NOMO-1 treated with dmso at 0.1 percent for 144 hours (cell line): Measurements from ENCODE around the gene PIK3R6.
A peak's percentile ranks its signal among the peaks of the same experiment; 100 is the strongest.
"Not testable (repeated sequence)": the region's sequence is repeated elsewhere in the genome, so short reads cannot be mapped to it uniquely, and the experiment has no call there.

Experiments used
- DNase-seq: peaks from one replicate; lab custom pipeline; 2025; ENCODE audit not compliant: unreplicated experiment; lab: John Stamatoyannopoulos, UW

PIK3R6 gene

DNA sequence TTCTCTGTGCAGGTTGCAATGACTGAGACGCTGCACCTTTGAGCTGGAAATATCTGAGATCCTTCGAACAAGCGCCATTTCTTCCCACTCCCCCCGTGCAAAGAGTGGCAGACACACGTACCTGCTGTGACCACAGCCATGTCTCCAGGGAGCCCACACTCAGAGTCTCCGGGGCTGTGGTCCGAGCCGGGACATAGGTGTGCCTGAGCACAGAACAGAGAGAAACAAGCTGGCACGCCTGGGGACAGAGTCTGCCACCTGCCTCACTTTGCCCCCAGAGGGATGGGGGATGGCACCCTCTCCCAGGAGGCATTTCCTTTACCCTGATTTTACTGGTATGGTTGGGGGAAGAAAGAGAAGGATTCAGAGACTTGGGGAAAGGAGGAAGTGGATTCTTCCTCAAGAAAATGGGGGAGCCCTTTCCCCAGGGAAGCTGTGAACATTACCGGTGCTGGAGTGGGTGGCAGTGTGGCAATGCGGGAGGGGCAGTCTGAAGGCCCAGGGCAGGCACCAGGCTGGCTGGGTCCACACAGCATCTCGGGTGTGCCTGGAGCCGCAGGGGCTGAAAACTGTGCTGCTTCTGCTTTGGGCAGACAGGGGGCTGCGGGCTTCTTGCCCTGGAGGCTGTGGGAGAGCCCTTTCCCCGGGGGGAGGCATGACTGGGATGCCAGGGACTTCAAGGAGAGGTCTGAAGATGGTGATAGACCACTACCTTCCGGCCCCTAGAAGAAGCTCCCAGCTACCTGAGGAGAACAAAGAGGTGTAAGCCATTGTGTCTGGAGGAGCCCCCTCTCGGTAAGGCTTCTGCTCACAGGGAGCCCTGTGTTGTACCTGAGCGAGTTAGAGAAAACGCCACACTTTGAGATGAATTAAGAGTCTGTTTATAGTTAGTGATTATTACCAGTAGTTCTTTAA, 6.6 kb upstream of the PIK3R6 start:
- no peak for DNase-seq

DNA sequence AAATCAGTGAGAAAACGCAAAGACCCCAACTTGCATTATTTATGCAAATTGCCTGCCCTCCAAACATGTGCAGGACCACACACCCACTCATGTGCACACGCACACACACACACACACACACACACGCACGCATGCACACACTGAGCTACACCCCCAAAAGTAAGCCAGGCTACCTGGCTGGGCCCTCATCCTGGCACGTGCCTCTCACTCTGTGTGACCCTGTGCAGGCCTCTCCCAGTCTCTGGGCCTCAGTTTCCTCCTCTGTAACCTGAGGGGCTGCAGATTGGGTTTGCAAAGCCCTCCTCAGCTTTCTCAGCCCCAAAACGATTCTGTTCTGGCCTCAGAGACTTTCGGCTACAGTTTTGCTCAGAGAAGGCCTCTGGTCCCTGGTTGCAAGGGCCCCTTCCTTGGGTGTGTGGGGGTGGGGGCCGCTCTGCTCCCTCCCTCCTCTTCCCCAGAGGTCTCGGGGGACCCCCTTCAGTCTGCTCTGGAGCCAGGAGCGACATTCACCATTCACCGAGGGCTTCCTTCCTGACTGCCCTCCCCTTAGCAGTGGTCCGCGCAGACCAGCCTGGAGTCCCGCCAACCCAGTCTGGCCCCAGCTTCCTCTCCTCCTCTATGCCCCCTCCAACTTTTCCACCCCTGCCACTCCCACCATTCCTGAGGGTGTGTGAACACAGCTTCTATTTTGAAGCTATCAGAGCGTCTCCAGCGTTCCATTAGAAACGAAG, 5.4 kb upstream of the PIK3R6 start:
- no peak for DNase-seq

DNA sequence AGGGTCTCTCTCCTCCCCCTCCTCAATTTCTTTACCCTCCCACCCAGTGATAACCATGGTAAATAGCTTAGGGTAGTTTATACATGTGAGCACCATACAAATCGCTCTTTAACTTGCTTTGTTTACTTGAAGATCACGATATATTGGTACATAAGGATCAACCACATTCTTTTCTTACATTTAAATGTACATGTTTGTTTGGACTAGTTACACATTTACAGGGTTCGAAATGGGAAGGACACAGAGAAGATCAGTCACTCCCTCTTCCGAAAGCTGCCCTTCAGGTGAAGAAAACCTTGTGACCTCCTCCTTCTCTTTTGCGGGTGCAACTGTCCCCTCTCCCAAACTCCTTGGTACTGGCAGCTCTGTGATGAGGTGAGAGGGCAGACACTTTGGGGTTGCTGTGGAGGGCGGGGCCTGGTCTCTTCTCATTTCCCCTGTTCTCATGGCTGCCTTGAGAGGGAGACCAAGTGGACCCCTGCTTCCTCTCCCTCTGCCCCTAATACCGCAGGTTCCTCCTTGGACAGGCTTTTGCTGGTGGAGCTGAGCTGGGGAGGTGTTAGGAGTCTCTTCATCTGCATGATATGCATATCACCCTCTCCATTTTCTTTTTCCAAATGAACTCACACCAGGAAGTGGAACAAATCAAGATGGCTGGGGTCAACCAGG, 4.7 kb upstream of the PIK3R6 start:
- no peak for DNase-seq

DNA sequence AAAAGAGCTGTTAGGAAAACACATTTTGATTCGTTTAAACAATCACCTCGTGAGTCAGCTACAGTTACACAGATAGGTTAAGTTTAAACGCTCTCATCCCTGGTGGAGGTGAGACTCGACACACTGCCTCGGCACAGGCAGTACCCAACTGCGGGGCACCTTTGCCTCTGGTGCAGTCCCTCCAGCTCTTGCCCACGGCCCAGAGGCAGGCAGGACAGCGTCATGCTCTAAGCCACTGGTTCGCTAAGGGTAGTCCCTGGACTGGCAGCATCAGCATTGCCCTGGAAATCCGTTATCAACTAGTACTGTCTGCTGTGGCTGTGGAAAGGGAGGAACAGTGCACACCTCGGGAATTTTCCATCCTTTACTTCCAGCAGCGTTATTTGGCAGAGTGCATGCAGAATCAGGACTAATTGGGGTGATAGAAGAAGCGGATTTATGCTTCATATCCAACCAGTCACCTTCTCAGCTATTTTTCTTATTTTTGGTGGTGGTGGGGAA, 3.7 kb upstream of the PIK3R6 start:
- DNase-seq = no peak

DNA sequence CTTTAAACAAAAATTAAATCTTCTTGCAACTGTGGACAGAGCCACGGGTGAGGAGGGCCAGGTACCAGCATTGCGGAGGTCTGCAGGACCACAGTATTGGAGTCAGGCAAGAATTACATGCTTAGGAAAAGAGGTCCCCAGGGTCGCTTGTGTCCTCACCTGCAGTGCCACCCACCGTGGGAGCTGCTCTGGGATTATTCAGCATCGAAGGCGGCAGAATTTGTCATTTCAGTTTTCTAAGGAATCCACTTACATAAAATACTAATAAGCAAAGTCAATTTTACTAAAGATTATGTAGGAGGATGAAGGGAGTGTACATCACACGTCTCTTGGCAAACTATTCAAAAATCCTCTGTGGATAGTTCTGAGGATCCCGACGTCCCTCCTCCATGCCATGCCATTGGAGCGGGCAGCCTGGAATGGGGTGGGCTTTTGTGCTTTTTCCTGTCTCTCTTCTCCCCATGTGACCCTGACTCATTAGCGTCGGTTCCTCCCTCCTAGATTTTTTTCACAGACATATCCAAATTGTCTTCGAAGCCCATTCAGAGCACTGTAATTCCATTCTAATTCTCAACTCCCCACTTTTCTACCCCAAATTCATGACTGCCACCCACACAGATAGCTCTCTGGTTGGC, 3.0 kb upstream of the PIK3R6 start:
- DNase-seq = no peak

DNA sequence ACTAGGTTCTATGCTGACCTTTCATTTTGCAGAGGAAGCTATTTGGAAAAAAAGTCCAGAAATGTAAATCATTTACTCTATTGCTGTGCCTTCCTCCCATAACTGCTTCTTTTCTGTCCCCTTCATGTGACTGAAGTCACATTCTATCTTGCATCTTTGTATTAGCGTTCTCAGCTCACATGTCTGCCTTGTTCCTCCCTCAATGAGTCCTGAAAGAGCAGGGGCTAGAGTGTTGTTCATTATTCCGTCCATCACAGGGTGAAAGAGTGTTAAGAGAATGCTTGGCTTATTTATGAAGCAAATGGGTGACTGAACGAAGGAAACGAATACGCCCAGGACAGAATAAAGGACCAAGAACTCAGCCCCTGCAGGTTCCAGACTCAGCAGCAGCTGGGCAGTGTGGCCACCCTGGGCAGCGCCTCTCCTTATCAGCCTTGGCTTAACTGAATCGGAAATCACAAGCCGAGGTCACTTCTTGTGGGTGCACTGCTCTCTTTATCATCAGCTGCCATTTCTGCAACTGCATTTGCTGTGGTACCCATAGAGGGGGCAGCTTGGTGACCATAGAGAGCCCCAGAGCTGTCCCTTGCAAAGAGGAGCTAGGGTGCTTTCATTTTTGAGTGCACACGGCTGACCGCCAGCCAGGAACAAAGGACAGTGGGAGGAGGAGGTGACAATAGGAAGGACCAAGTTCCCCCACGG, 1.8 kb upstream of the PIK3R6 start:
- DNase-seq = no peak

DNA sequence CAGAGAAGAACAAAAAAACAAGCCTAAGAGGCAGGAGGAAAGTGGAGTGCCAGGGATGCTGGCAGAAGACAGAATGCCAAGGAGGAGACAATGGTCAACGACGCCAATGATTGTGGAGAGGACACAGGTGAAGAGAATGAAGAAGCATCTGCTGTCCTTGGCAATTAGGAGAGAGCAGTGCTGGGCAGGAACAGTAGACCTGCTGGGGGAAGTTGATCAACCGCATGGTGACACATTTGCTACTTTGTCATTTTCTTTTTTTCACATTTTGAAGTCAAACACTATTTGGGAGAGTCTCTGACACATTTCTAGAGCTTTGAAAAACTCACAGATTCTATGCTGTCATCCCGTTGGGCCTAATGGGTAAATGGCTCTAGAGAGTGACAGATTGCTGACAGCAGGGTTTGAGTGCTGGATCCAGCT, 1.1 kb upstream of the PIK3R6 start:
- DNase-seq = no peak

DNA sequence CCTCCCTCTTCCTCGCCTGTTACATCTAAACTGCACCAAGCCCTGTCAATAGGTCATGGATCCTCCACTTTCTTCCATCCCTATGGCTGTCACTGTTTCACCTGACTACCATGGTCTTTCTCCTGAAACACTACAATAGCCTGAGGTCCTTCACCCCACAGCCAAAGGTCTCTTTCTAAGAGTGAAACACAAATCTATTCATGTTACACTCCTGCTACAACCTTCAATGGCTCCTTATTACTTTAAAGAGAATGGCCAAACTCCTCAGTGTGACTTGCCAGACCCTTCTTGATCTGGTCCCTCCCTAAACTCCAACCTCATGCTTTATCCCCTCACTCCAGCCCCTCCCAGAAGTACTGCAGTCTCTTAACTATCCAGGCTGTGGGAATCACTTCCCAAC, 618 bp upstream of the PIK3R6 start:
- no peak for DNase-seq

DNA sequence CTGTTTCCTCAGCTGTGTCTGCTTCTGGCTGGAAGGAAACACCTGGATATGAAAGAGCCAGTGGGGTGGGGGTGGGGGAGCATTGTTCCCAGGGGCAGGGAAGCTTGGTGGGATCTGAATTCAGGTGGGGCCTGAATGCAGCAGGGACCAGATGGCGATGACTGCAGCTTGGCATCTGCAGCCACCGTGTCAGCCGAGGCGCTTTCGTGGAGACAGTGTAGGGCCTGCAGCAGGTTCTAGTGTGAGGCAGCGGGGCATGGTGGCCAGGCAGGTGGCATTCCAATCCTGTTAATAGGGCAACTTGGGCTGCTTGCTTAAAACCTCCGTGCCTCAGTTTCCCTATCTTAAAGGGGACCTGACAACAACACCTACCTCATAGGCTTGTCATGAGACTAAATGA, 1.7 kb downstream of the PIK3R6 start:
- DNase-seq = no peak

DNA sequence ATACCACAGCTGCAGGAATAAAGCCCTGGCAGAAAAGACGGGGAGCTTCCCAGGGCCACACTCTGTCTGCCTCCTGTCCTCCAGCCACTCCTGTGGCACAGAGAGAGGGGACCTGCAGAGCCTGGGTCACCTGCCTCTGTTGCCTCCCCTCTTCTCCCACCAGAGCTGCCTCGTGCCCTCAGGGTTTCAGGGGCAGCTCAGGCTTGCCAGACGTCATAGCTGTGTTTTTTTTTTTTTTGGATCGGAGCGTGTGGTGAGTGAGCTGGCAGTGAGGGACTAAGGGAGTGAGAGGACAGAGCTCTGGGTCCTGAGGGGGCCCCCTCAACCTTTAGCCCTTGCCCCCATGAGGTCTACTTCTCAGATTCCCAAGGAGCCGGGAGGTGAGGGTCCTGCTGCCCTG, 2.1 kb downstream of the PIK3R6 start:
- DNase-seq = no peak

DNA sequence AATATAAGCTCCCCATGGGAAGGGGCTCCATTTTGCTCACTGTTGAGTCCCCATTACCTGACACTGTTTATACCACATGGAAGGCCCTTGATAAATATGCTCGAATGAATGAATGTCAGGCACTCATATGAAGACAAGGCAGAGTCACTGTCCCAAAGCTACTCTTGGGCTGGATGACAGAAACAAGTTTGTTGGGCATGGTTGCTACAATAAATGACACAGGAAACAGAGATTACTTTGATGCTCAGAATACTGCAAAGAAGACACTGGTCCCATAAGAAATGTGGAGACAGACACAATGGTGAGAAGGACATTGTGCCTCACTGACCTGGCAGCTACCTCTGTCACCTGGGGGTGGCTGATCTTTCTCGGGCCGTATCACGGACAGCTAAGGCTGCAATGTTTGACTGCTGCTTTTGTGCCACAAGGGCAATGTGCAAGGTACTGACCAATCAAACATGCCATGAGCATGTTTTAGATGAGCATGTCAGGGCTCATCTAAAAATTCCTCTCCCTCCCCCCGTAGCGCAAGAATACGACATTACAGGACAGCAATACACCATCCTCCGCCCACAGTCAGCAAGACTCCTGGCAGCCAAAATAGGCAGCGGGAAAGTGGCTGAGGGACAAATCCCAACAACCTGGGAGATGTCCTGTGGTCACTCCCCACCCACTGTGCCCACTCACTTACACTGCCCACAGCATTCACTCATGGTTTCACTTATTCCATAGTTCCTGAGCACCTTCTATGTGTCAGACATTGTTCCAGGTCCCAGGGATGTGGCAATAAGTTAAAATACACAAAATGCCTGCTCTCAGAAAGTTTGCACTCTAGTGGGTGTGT, 5.0 kb downstream of the PIK3R6 start:
- DNase-seq = no peak

DNA sequence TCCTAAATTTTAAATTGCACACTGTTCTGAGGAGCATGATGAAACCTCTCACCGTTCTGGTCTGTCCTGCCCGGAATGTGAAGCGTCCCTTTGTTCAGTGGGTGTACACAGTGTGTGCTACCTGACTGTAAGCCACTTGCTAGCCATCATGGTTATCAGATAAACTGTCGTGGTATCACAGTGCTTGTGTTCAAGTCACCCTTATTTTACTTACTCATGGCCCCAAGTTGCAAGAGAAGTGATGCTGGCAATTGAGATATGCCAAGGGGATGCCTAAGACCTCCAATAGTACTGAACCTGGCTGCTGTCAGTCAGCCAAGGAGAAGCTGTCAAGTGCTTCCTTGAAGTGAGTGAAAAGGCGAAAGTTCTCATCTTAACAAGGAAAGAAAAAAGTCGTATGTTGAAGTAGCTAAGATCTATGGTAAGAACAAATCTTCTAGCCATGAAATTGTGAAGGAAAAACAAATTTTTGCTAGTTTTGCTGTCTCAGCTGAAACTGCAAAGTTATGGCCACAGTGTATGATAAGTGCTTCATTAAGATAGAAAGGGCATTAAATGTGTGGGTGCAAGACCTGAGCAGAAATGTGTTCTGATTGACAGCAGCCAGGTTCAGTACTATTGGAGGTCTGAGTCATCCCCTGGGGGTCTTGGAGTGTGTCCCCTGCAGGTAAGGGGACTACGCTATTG, 5.8 kb downstream of the PIK3R6 start:
- no peak for DNase-seq

DNA sequence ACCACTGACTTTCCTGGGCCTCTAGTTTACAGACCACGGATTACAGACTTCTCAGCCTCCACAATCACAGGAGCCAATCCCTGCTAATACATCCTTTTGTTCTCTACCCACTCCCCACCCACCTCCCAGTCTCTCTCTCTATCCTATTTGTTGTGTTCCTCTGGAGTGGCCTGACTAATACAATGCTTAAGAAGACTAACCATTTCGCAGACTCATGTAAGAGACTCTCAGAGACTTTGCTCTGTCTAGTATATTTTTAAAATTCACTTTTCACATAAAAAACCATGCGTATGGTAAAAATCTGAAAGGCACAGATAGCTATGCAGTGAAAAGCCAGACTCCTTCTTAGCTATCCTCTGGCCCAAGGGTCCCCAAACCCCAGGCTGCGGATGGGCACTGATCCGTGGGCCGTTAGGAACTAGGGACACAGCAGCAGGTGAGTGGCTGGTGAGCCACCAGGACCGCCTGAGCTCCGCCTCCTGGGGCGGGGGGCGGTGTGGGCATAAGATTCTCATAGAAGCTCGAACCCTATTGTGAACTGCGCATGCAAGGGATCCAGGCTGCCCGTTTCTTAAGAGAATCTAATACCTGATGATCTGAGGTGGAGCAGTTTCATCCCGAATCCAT, 7.6 kb downstream of the PIK3R6 start:
- no peak for DNase-seq

DNA sequence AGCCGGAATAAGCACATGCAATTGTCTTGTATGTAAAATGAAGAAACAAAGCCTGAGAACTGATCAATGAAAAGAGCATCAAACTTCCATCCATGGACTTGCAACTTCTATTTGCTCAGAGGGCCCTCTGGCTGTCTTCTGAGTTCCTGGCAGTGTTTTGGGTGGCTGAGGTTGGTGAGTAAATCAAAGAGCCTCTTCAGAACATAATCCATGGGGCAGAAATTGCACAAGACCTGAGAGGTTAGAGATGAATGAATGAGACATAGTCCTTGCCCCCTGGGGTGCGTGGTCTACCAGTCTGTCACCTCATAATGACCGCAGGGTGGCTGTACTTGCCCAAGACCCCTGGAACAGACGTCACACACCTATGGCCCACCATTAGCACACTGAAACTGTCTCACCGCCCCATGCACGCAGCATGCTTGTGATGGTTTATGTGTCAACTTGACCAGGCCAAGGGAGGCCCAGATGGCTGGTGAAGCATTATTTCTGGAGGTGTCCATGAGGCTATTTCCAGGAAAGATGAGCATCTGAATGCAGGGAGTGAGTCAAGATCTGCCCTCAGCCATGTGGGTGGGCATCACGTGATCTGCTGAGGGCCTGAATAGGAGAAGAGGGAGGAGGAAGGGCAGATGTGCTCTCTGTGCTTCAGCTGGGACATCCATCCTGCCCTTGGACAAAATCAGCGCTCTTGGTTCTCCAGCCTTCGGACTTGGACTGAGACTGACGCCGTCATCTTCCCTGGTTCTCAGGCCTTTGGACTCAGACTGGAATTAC, 8.3 kb downstream of the PIK3R6 start:
- DNase-seq = peak; percentile 22

DNA sequence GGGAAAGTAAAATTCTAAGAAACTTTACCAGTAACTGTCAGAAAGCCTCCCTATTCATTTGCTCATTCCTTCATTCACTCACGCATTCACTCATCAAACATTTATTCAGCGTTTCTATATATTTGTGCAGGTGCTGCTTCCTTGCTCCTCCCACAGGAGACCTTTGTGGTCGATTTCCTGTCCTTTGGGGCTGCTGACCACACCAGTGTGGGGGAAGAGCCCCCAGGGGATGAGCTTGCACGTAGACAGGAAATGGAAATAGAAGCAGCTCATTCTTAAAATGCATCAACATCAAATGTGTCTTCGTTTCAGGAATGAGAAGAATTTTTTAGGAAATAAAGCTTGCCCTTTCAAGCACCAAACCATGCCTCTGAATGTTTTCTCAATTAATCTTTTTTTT, 9.6 kb downstream of the PIK3R6 start:
- DNase-seq = no peak

DNA sequence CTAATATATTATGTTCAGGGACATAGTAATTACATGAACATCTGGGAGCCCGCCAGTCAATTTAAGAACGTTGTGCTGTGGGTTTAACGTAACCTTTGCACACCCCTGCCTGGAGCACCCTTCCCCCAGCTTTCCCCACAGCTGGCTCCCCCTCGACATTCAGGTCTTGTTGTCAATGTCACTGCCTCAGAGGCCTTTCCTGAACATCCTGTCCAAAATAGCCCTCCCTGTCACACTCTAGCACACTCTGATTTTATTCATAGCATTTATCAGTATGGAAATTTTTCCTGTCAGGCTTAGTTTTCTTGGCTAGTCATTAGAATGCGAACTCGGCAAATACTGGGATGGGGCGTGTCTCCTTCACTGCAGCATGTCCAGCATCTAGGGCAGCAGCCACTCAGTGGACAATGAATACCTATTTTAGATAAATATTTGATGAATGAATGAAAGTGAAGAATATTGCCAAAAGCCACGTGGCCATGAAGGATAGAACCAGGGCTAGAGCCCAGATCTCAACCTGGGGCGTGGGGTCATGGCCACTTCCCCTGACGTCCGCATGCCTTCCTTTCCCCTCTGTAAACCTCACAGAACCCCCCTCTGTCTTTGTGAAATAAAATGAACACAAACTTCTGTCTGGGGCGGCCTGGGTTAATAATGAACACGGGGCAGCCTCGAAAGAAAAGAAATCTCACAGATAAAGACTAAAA, 10.5 kb downstream of the PIK3R6 start:
- DNase-seq = no peak

DNA sequence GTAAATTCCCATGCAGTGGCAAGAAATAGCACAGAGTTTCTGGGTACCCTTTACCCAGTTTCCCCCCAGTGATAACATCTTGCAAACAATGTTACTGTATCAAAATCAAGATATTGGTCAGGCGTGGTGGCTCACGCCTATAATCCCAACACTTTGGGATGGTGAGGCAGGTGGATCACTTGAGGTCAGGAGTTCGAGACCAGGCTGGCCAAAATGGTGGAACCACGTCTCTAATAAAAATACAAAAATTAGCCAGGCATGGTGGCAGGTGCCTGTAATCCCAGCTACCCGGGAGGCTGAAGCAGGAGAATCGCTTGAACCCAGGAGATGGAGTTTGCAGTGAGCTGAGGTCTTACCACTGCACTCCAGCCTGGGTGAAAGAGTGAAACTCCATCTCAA, 11.3 kb downstream of the PIK3R6 start:
- not testable (repeated sequence) for DNase-seq
